Neural cell (in vitro differentiated cells): ENCODE data around the gene DGKQ.

Experiments used
- EP300 ChIP-seq: fragments of 450-650 bp; conservative IDR thresholded peaks from 2 replicates; pipeline ENCODE4 v1.6.1; 2014; ENCODE audit warnings: antibody characterized with exemption, mild to moderate bottlenecking, moderate library complexity; ENCODE audit not compliant: poor library complexity, severe bottlenecking
- EZH2 ChIP-seq: fragments of 200-600, 300-800 bp; shearing (Covaris generic), sonication (generic); IDR thresholded peaks from 2 replicates; pipeline ENCODE4 v1.6.1; 2014; ENCODE audit warnings: antibody characterized with exemption, low read length, borderline replicate concordance, mild to moderate bottlenecking; ENCODE audit not compliant: insufficient read depth, poor library complexity, severe bottlenecking
- MXI1 ChIP-seq: fragments of 450-650 bp; conservative IDR thresholded peaks from 2 replicates; pipeline ENCODE4 v1.6.1; 2014; ENCODE audit warnings: antibody characterized with exemption, mild to moderate bottlenecking; ENCODE audit not compliant: poor library complexity, severe bottlenecking
- POLR2AphosphoS5 ChIP-seq: IDR thresholded peaks from 2 replicates; pipeline ENCODE4 v1.6.1; 2012
- SMC3 ChIP-seq: fragments of 450-650 bp; conservative IDR thresholded peaks from 2 replicates; pipeline ENCODE4 v1.6.1; 2014; ENCODE audit warnings: antibody characterized with exemption, mild to moderate bottlenecking, moderate library complexity; ENCODE audit not compliant: poor library complexity
- TF ChIP-seq, protein P1 (sequence below): fragments of 450-650 bp; IDR thresholded peaks from 2 replicates; pipeline ENCODE4 v1.5.1; 2014; ENCODE audit warnings: antibody characterized with exemption, mild to moderate bottlenecking, moderate library complexity; ENCODE audit not compliant: poor library complexity, severe bottlenecking

DNA sequence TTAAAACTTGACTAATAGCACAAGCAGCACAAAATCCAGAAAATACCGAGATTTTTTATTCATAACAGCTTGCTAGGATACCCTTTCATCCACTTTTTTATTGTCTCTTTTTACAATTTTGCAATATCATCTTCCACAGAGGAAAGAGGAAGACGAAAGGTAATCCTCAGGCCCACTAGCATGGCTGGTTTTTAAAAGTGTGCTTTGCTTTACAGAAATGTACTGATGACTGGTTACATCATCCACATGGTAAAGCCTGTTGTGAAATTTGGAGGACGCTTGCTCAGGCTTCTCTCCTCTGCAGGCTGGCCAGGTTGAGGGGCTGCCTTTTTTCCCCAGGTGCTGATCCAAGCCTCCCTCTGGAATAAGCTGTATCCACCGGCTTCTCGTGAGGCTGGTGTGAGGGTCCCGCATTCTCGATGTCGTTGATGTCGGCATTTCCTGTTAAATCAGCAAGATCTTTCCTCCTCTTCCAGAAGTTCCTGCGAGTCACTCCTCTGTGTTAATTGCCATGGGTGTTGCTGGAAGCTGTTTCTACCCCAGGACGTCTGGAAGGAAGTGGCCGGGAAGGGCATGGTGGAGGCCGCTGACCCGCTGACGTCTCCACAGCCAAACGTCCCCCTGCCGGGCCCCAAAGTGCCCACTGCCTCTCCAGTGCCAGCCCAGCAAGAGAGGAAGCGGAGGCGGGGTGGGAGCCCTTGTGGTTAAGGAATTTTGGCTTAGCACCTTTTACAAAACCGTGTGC lies 5.8 kb upstream of the DGKQ start:
- TF ChIP-seq, protein P1, sequence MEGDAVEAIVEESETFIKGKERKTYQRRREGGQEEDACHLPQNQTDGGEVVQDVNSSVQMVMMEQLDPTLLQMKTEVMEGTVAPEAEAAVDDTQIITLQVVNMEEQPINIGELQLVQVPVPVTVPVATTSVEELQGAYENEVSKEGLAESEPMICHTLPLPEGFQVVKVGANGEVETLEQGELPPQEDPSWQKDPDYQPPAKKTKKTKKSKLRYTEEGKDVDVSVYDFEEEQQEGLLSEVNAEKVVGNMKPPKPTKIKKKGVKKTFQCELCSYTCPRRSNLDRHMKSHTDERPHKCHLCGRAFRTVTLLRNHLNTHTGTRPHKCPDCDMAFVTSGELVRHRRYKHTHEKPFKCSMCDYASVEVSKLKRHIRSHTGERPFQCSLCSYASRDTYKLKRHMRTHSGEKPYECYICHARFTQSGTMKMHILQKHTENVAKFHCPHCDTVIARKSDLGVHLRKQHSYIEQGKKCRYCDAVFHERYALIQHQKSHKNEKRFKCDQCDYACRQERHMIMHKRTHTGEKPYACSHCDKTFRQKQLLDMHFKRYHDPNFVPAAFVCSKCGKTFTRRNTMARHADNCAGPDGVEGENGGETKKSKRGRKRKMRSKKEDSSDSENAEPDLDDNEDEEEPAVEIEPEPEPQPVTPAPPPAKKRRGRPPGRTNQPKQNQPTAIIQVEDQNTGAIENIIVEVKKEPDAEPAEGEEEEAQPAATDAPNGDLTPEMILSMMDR: no peak
- TF ChIP-seq EZH2 (no peak), SMC3 (no peak), POLR2AphosphoS5 (no peak), EP300 (no peak), MXI1 (no peak)
